Panc1 (cell line): Measurements from ENCODE around the gene SLITRK3.

ENCODE experiments used
- CTCF ChIP-seq: fragments of 450-650 bp; IDR thresholded peaks from 2 replicates; pipeline ENCODE4 v1.5.1; 2017; ENCODE audit warnings: mild to moderate bottlenecking
- POLR2AphosphoS5 ChIP-seq: IDR thresholded peaks from 2 replicates; pipeline ENCODE4 v1.6.1; 2012; ENCODE audit warnings: mild to moderate bottlenecking, low read depth, low read length, moderate library complexity
- REST ChIP-seq, 2 experiments: IDR thresholded peaks; 2 replicates each; pipeline ENCODE4 v1.6.1; 2011 to 2012; ENCODE audit warnings: low read depth in 2 of 2, control low read depth in 1 of 2, low read length in 1 of 2, mild to moderate bottlenecking in 1 of 2, moderate library complexity in 1 of 2; ENCODE audit not compliant: insufficient read depth in 1 of 2

- TF ChIP-seq REST (IDR thresholded peaks at IDR 0.05; ENCODE audit: insufficient read depth in 1 of 2, low read depth in 2 of 2, low read length in 1 of 2) (no peak), CTCF (no peak), POLR2AphosphoS5 (no peak)
Observed at GRCh38 chr3:165144271-165144670, 51.9 kb downstream of the SLITRK3 start.
